Activated CD8-positive, alpha-beta memory T cell treated with anti-CD3 and anti-CD28 coated beads, Interleukin-2, amount 10 ng/mL, durations not matched to agents 7 days and 5 days (primary cell): ENCODE measurements around the gene SLC38A11. TPM values are rescaled to one million over a fixed set of nuclear protein-coding genes. Genes with fewer than 3 reads are reported as not detected.

ENCODE experiments used
- ATAC-seq: fragments of 150-1000 bp; cut with Tn5 transposase; one replicate; pipeline ENCODE4 v1.10.0; 2021; ENCODE audit warnings: moderate library complexity
- CTCF ChIA-PET: fragments of 350-600 bp; sonication (Branson Sonifier 250); formaldehyde crosslinking; loops from one replicate; lab custom pipeline; 2021; ENCODE audit warnings: antibody characterized with exemption; lab: Charles Lee
- DNase-seq: peaks from one replicate; pipeline ENCODE4 v3.0.0-alpha.2; 2020
- H3K27ac Mint-ChIP-seq: one replicate; pipeline ENCODE4 v1.8.0; 2021; ENCODE audit warnings: mild to moderate bottlenecking, mixed read lengths
- H3K27me3 Mint-ChIP-seq: one replicate; pipeline ENCODE4 v1.8.0; 2021; ENCODE audit warnings: mixed read lengths
- H3K36me3 Mint-ChIP-seq: one replicate; pipeline ENCODE4 v1.8.0; 2021; ENCODE audit warnings: mild to moderate bottlenecking, mixed read lengths
- H3K4me1 Mint-ChIP-seq: one replicate; pipeline ENCODE4 v1.8.0; 2021; ENCODE audit warnings: mixed read lengths
- H3K4me3 Mint-ChIP-seq: one replicate; pipeline ENCODE4 v1.8.0; 2021; ENCODE audit warnings: mild to moderate bottlenecking, moderate library complexity, mixed read lengths
- H3K9me3 Mint-ChIP-seq: one replicate; pipeline ENCODE4 v1.8.0; 2022; ENCODE audit warnings: low read depth, mixed read lengths
- total RNA-seq, 2 experiments: library from RNA; stranded (reverse); gene quantifications; one replicate each; pipeline ENCODE4 v1.2.3, GENCODE V29; 2021

Gene SLC38A11
- total RNA-seq, 2 experiments from 2014 or later = not detected

DNA sequence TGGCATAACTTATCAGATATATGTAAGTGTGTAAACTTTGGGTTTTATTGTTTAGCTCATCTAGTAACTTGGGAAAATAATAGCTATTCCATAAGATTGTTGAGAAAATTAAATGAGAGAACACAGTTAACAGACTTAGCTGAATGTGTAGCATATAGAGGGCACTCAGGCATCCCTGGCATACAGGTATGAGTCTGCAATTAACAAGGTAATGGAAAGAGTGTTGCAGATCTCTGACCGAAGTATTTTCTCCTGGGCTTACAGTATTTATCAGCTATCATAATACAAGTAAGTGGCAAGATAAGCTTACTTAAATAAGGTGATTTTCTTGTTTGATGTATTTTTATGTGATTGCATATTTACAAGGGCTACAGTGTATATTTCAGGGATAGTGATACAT is 105.8 kb downstream of the SLC38A11 start:
- CTCF ChIA-PET = no interaction called here
- no peak for ATAC-seq
- H3K9me3 Mint-ChIP-seq = no peaks in the 10 kb centered on the region
- H3K4me3 Mint-ChIP-seq = no peak overlapping the region
- H3K36me3 Mint-ChIP-seq = no peaks in the 10 kb centered on the region
- H3K27me3 Mint-ChIP-seq = peaks cover 12% of the 10 kb centered on the region
- no peak for DNase-seq
- no peaks in the 10 kb centered on the region for H3K4me1 Mint-ChIP-seq
- H3K27ac Mint-ChIP-seq = no peak overlapping the region

DNA sequence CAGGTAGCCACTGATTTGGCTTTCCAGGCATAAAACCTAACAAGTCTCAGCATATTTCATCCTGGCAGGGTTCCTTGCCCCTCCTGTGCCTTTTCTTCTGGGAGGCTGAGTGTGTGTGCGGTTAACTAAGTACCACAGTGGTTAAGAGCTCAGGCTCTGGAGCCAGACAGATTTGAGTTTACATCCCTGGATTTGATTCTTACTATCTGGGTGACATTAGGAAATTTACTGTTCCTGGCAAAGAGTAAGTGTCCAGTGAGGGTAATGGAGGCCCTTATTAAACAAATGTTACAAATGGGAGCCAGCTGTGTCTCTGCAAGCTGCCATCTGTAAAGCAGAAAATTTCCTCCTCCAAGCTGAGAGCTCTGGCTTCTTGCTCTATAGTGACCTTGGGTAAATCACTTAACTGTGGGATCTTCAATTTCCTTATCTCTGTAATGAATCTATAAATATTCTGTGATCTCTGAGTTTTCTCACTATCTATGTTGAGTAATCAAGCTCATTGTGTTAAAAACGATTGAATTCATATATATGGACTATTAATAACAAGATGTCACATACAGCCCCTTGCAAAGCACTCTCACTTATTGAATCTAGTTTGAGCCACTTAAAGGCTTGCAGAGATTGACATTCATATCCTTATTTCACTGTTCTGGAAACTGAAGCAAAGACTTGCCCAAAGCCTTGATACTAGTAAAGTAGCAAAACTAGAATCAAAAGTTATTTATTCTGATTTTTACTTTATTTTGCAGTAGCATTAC is 107.2 kb downstream of the SLC38A11 start:
- H3K27me3 Mint-ChIP-seq = peaks cover 21% of the 10 kb centered on the region
- no peak for ATAC-seq
- H3K4me1 Mint-ChIP-seq = no peaks in the 10 kb centered on the region
- H3K4me3 Mint-ChIP-seq = no peak overlapping the region
- no peaks in the 10 kb centered on the region for H3K36me3 Mint-ChIP-seq
- H3K27ac Mint-ChIP-seq = no peak overlapping the region
- CTCF ChIA-PET = no interaction called here
- DNase-seq = no peak
- H3K9me3 Mint-ChIP-seq = no peaks in the 10 kb centered on the region

DNA sequence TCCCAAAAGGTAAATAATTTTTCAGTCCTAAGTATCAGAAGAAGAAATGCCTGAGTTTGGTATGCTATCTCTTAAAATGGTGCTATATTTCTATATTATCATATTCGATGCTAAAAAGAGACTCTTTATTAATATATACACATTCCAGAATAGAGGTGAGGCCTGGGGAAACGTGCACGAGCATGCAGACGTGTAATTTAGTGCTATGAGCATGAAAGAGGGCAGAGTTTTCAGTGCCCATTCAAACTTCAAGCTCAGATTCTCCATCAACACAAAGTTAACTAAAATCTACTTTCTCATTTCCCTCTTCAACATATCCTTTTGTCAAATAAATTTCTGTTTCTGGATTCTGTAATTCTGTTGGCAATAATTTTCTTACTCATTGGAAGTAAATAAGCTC is 108.0 kb downstream of the SLC38A11 start:
- H3K27ac Mint-ChIP-seq = no peak overlapping the region
- DNase-seq (no peak), ATAC-seq (no peak)
- CTCF ChIA-PET = no interaction called here
- H3K36me3 Mint-ChIP-seq = no peaks in the 10 kb centered on the region
- no peak overlapping the region for H3K4me3 Mint-ChIP-seq
- peaks cover 22% of the 10 kb centered on the region for H3K27me3 Mint-ChIP-seq
- H3K9me3 Mint-ChIP-seq = no peaks in the 10 kb centered on the region
- no peaks in the 10 kb centered on the region for H3K4me1 Mint-ChIP-seq

DNA sequence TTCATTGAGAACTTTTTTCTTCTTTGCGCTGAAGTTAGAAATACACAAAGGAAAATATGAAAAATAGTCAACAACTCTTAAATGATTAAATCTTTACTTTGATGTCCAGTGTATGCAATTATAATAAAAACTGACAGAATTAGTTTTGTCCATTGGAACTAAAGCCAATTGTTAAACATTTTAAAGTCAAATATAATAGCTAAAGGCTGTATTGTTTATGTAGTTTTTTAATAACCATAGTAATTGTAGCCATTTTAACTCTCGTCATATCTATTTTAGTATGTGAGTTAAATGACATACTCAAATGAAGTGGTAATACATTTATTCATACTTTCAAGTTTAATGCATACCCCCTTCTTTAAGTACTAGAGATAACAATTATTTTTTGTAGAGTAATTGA is 109.0 kb downstream of the SLC38A11 start:
- H3K27ac Mint-ChIP-seq = no peak overlapping the region
- no peaks in the 10 kb centered on the region for H3K36me3 Mint-ChIP-seq
- H3K4me1 Mint-ChIP-seq = peaks cover 2% of the 10 kb centered on the region
- no peak for ATAC-seq
- CTCF ChIA-PET = no interaction called here
- DNase-seq = no peak
- no peak overlapping the region for H3K4me3 Mint-ChIP-seq
- H3K9me3 Mint-ChIP-seq = no peaks in the 10 kb centered on the region
- H3K27me3 Mint-ChIP-seq = peaks cover 28% of the 10 kb centered on the region

Other genes starting within 250 kb of the SLC38A11 start
- gene COBLL1, start 113.7 kb downstream of the SLC38A11 start, total RNA-seq = not detected
- under 1 TPM in 1 of 2 experiments, not detected in 1; 0.07 TPM for gene SCN3A, start 248.5 kb upstream of the SLC38A11 start, total RNA-seq